M059J (cell line): ENCODE results near the gene NUMA1. TPM values are rescaled to one million over a fixed set of nuclear protein-coding genes. Genes with fewer than 3 reads are reported as not detected.
A peak's percentile ranks its signal among the peaks of the same experiment; 100 is the strongest.

Experiments used
- DNase-seq: peaks from one replicate; pipeline ENCODE4 v3.0.0-alpha.2; 2012; ENCODE audit warnings: low read depth
- total RNA-seq: library from RNA; depleted of rRNA; stranded (reverse); fragments of >200 nt; shearing (Covaris generic); gene quantifications from 2 replicates; pipeline ENCODE4 v1.2.3, GENCODE V29; 2014

The NUMA1 gene
- total RNA-seq, 1 experiment from 2014 or later: 138 TPM

- DNase-seq: no peak
Measured at GRCh38 chr11:72061739-72062396, 18.5 kb downstream of the NUMA1 start.

- no peak for DNase-seq
Measured at GRCh38 chr11:72058416-72059034, 21.8 kb downstream of the NUMA1 start.

- DNase-seq: no peak
Measured at GRCh38 chr11:72048766-72049460, 31.4 kb downstream of the NUMA1 start.

- no peak for DNase-seq
Measured at GRCh38 chr11:72045849-72046248, 34.5 kb downstream of the NUMA1 start.

GRCh38 chr11:72042064-72042745 lies 38.1 kb downstream of the NUMA1 start:
- no peak for DNase-seq

GRCh38 chr11:72041364-72042063 lies 38.8 kb downstream of the NUMA1 start:
- peak; percentile 80 for DNase-seq

- peak; percentile 91 for DNase-seq
Measured at GRCh38 chr11:72040491-72041363, 39.6 kb downstream of the NUMA1 start.

- no peak for DNase-seq
Measured at GRCh38 chr11:72039856-72040401, 40.4 kb downstream of the NUMA1 start.

GRCh38 chr11:72039031-72039855 lies 41.1 kb downstream of the NUMA1 start:
- no peak for DNase-seq

- no peak for DNase-seq
Measured at GRCh38 chr11:72038491-72038890, 41.9 kb downstream of the NUMA1 start.

GRCh38 chr11:72037554-72038311 lies 42.6 kb downstream of the NUMA1 start:
- no peak for DNase-seq

- DNase-seq: no peak
Measured at GRCh38 chr11:72036687-72037086, 43.7 kb downstream of the NUMA1 start.

GRCh38 chr11:72030472-72031045 lies 49.8 kb downstream of the NUMA1 start:
- no peak for DNase-seq

GRCh38 chr11:72026090-72026489 lies 54.3 kb downstream of the NUMA1 start:
- no peak for DNase-seq

- DNase-seq: no peak
Measured at GRCh38 chr11:72024069-72024754, 56.1 kb downstream of the NUMA1 start.

GRCh38 chr11:72023335-72023734 lies 57.0 kb downstream of the NUMA1 start:
- DNase-seq: no peak

- no peak for DNase-seq
Measured at GRCh38 chr11:72018171-72018570, 62.2 kb downstream of the NUMA1 start.

- DNase-seq: no peak
Measured at GRCh38 chr11:72015511-72016061, 64.8 kb downstream of the NUMA1 start.
